Vagina (tissue), 2 donors: Measurements from ENCODE around the gene EPHA1.

Experiments used
- CTCF ChIP-seq, 3 experiments: fragments of 450-650 bp in 2 of 3; fragments of 200-600 bp in 1 of 3; sonication (generic) in 1 of 3; IDR thresholded peaks; one replicate each; pipeline ENCODE4 v1.5.1; 2017 to 2019; ENCODE audit warnings: antibody characterized with exemption in 3 of 3, mild to moderate bottlenecking in 2 of 3, moderate library complexity in 2 of 3
- POLR2A ChIP-seq, 2 donors: fragments of 450-650 bp; IDR thresholded peaks; one replicate each; pipeline ENCODE4 v1.6.1; 2017; ENCODE audit warnings: antibody characterized with exemption in 2 of 2, mild to moderate bottlenecking in 2 of 2, moderate library complexity in 2 of 2
- POLR2AphosphoS5 ChIP-seq, 2 donors: sonication (generic); formaldehyde crosslinking; IDR thresholded peaks; one replicate each; pipeline ENCODE4 v1.9.0; 2017; ENCODE audit warnings: antibody characterized with exemption in 2 of 2, mild to moderate bottlenecking in 2 of 2, low read depth in 1 of 2; ENCODE audit not compliant: insufficient read depth in 1 of 2

- TF ChIP-seq CTCF (IDR thresholded peaks at IDR 0.05) (no peak), POLR2AphosphoS5 (IDR thresholded peaks at IDR 0.05; ENCODE audit: insufficient read depth in 1 of 2, low read depth in 1 of 2) (no peak), POLR2A (IDR thresholded peaks at IDR 0.05) (no peak)
Measured at GRCh38 chr7:143351060-143351459, 57.6 kb downstream of the EPHA1 start.
